ENCODE results near the gene TMEM263. TPM values are rescaled to one million over a fixed set of nuclear protein-coding genes. Genes with fewer than 3 reads are reported as not detected.
A peak's percentile ranks its signal among the peaks of the same experiment; 100 is the strongest.

The TMEM263 gene
- total RNA-seq, result 10 to 100 TPM; 25.7 to 39.3 TPM
- 36.7 TPM for polyA plus RNA-seq (2013, experiment 1 of 2)
- 36.0 TPM for polyA plus RNA-seq (2013, experiment 2 of 2)
- long read RNA-seq, experiment 1, partial matches to known transcripts, result 0 of 20 reads
- long read RNA-seq, experiment 1, other reads (novel, unspliced or antisense), result 13 of 20 reads
- long read RNA-seq, experiment 2, transcript TMEM263-204 (3 exons, 3,349 nt), result minor isoform, 14 of 50 reads
- long read RNA-seq, experiment 2, transcript TMEM263-201 (4 exons, 3,362 nt), result major isoform, 28 of 50 reads
- long read RNA-seq, experiment 2, partial matches to known transcripts, result 0 of 50 reads
- long read RNA-seq, experiment 2, other reads (novel, unspliced or antisense), result 3 of 50 reads
- long read RNA-seq, experiment 3, transcript TMEM263-204 (3 exons, 3,349 nt), result minor isoform, 17 of 132 reads
- long read RNA-seq, experiment 3, transcript TMEM263-201 (4 exons, 3,362 nt), result major isoform, 99 of 132 reads
- long read RNA-seq, experiment 3, partial matches to known transcripts, result 1 of 132 reads
- long read RNA-seq, experiment 3, other reads (novel, unspliced or antisense), result 7 of 132 reads
- long read RNA-seq, experiment 4, partial matches to known transcripts, result 0 of 3 reads
- long read RNA-seq, experiment 4, other reads (novel, unspliced or antisense), result 3 of 3 reads

DNA sequence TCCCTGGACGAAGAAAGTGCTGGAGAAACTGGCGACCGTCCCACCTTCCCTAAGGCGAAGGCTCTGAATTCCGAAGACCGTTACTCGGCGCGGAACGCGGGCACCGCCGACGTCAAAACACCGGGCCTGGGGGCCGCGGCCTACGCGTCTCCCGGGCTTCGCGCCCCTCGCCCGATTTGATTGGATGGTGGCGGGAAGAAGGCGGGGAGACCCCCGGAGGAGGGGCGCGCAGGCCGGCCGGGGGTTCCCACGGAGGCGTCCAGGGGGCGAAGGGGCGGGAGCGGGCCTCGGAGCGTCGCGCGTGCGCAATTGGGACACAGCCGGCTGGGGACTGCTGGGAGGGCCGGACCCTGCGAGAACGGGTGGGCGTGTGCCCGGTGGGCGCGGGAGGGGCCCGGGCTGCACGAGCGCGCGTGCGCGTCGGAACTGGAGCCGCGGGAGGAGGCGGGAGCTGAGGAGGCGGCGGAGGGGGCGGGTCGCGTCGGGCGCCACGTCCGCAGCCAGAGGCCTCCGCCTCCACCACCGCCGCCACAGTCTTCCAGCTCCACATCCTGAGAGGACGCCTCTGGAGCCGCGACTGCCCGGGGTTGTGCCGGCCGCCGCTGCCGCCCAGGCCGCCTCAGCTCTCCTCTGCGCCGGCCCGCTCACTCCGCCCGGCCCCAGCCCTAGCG lies at the start of gene TMEM263:
Gene TMEM263 (plus strand): TSS at position 531 of the 671 bp plus-strand sequence. CDS start 11,210 bp downstream, outside the sequence.
- Histone ChIP-seq H3K27me3 (ENCODE audit: control insufficient read depth, insufficient read depth, low read length, poor library complexity, severe bottlenecking) (no peaks in the 10 kb centered on the region), H3K4me3 (ENCODE audit: low read length) (peak within 1 kb of the TSS; percentile 99), H3K4me1 (ENCODE audit: control insufficient read depth, insufficient read depth, low read length) (no peaks in the 10 kb centered on the region), H3K9me3 (ENCODE audit: control insufficient read depth, low read length) (peaks cover 4% of the 10 kb centered on the region), H3K36me3 (ENCODE audit: control insufficient read depth, insufficient read depth, low read length) (peaks cover 10% of the 10 kb centered on the region), H3K27ac (ENCODE audit: low read depth, low read length) (peak within 1 kb of the TSS; percentile 93), H3K9ac (ENCODE audit: extremely low read depth, low read length, poor library complexity, severe bottlenecking) (peak within 1 kb of the TSS; percentile 93)
- DNase-seq, result peak; percentile 99
- WGBS, 2 experiments (ENCODE audit: insufficient coverage in 1 of 2, insufficient read length in 1 of 2), result 0% methylated on average over 16 to 88 of the region's 88 CpGs
- H3K4me1 Mint-ChIP-seq, result peaks cover 9% of the 10 kb centered on the region
- peaks cover 7% of the 10 kb centered on the region for H3K36me3 Mint-ChIP-seq (ENCODE audit: low read depth)
- peaks cover 10% of the 10 kb centered on the region for H3K9me3 Mint-ChIP-seq
- peaks cover 34% of the 10 kb centered on the region for H3K27me3 Mint-ChIP-seq (ENCODE audit: insufficient read depth)
- peak within 1 kb of the TSS; percentile 97 for H3K27ac Mint-ChIP-seq
- H3K4me3 Mint-ChIP-seq, result peak within 1 kb of the TSS; percentile 90
- TF ChIP-seq, protein P1, sequence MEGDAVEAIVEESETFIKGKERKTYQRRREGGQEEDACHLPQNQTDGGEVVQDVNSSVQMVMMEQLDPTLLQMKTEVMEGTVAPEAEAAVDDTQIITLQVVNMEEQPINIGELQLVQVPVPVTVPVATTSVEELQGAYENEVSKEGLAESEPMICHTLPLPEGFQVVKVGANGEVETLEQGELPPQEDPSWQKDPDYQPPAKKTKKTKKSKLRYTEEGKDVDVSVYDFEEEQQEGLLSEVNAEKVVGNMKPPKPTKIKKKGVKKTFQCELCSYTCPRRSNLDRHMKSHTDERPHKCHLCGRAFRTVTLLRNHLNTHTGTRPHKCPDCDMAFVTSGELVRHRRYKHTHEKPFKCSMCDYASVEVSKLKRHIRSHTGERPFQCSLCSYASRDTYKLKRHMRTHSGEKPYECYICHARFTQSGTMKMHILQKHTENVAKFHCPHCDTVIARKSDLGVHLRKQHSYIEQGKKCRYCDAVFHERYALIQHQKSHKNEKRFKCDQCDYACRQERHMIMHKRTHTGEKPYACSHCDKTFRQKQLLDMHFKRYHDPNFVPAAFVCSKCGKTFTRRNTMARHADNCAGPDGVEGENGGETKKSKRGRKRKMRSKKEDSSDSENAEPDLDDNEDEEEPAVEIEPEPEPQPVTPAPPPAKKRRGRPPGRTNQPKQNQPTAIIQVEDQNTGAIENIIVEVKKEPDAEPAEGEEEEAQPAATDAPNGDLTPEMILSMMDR (conservative IDR thresholded peaks at IDR 0.05), result no peak

- Mint-ChIP-seq H3K9me3 (peaks cover 2% of the 10 kb centered on the region), H3K4me3 (no peak overlapping the region), H3K36me3 (ENCODE audit: low read depth) (no peaks in the 10 kb centered on the region), H3K27me3 (ENCODE audit: insufficient read depth) (peaks cover 27% of the 10 kb centered on the region), H3K27ac (no peak overlapping the region), H3K4me1 (peaks cover 4% of the 10 kb centered on the region)
- 98 to 100% methylated on average over 1 to 2 of the region's 2 CpGs for WGBS, 2 experiments (ENCODE audit: insufficient coverage in 1 of 2, insufficient read length in 1 of 2)
- H3K4me1 ChIP-seq (ENCODE audit: control insufficient read depth, insufficient read depth, low read length), result no peaks in the 10 kb centered on the region
- H3K9me3 ChIP-seq (ENCODE audit: control insufficient read depth, low read length), result no peaks in the 10 kb centered on the region
- no peak overlapping the region for H3K9ac ChIP-seq (ENCODE audit: extremely low read depth, low read length, poor library complexity, severe bottlenecking)
- H3K27me3 ChIP-seq (ENCODE audit: control insufficient read depth, insufficient read depth, low read length, poor library complexity, severe bottlenecking), result peaks cover 31% of the 10 kb centered on the region
- H3K36me3 ChIP-seq (ENCODE audit: control insufficient read depth, insufficient read depth, low read length), result no peaks in the 10 kb centered on the region
- TF ChIP-seq, protein P1 (conservative IDR thresholded peaks at IDR 0.05), result no peak
- DNase-seq, result no peak
- H3K4me3 ChIP-seq (ENCODE audit: low read length), result no peak overlapping the region
- no peak overlapping the region for H3K27ac ChIP-seq (ENCODE audit: low read depth, low read length)
Measured at GRCh38 chr12:106906715-106907114, 49.0 kb upstream of the TMEM263 start.

GRCh38 chr12:106907411-106907810 lies 48.3 kb upstream of the TMEM263 start:
- Mint-ChIP-seq H3K27me3 (ENCODE audit: insufficient read depth) (peaks cover 20% of the 10 kb centered on the region), H3K4me1 (peaks cover 4% of the 10 kb centered on the region), H3K36me3 (ENCODE audit: low read depth) (no peaks in the 10 kb centered on the region), H3K4me3 (no peak overlapping the region), H3K27ac (no peak overlapping the region), H3K9me3 (peaks cover 2% of the 10 kb centered on the region)
- 77 to 93% methylated on average over 4 to 5 of the region's 5 CpGs for WGBS, 2 experiments (ENCODE audit: insufficient coverage in 1 of 2, insufficient read length in 1 of 2)
- no peaks in the 10 kb centered on the region for H3K36me3 ChIP-seq (ENCODE audit: control insufficient read depth, insufficient read depth, low read length)
- H3K9me3 ChIP-seq (ENCODE audit: control insufficient read depth, low read length), result no peaks in the 10 kb centered on the region
- H3K27ac ChIP-seq (ENCODE audit: low read depth, low read length), result no peak overlapping the region
- no peak overlapping the region for H3K4me3 ChIP-seq (ENCODE audit: low read length)
- H3K27me3 ChIP-seq (ENCODE audit: control insufficient read depth, insufficient read depth, low read length, poor library complexity, severe bottlenecking), result peaks cover 24% of the 10 kb centered on the region
- DNase-seq, result peak; percentile 54
- TF ChIP-seq, protein P1 (conservative IDR thresholded peaks at IDR 0.05), result peak; percentile 43
- H3K4me1 ChIP-seq (ENCODE audit: control insufficient read depth, insufficient read depth, low read length), result no peaks in the 10 kb centered on the region
- H3K9ac ChIP-seq (ENCODE audit: extremely low read depth, low read length, poor library complexity, severe bottlenecking), result no peak overlapping the region
